Large intestine (tissue), 3 donors: Measurements from ENCODE around the gene ELAC1. TPM values are rescaled to one million over a fixed set of nuclear protein-coding genes. Genes with fewer than 3 reads are reported as not detected.
"Not testable (repeated sequence)": the region's sequence is repeated elsewhere in the genome, so short reads cannot be mapped to it uniquely, and the experiment has no call there.

Experiments
- DNase-seq, 2 donors: peaks; one replicate each; pipeline versions ENCODE4 v3.0.0 to v3.0.0-alpha.2; 2013
- H3K27ac ChIP-seq: one replicate; pipeline ENCODE4 v1.5.1; 2013; ENCODE audit warnings: low read length
- H3K27me3 ChIP-seq: 2 replicates; pipeline ENCODE4 v1.6.1; 2013; ENCODE audit warnings: low read length; ENCODE audit not compliant: control insufficient read depth, insufficient read depth
- H3K36me3 ChIP-seq: 2 replicates; pipeline ENCODE4 v1.6.1; 2013; ENCODE audit warnings: low read length; ENCODE audit not compliant: control insufficient read depth, insufficient read depth
- H3K4me1 ChIP-seq: one replicate; pipeline ENCODE4 v1.6.1; 2013; ENCODE audit warnings: low read length; ENCODE audit not compliant: control insufficient read depth, insufficient read depth
- H3K4me3 ChIP-seq: one replicate; pipeline ENCODE4 v1.5.1; 2013; ENCODE audit warnings: low read length
- H3K9me3 ChIP-seq: one replicate; pipeline ENCODE4 v1.6.1; 2013; ENCODE audit warnings: mild to moderate bottlenecking, low read depth, low read length, moderate library complexity; ENCODE audit not compliant: control insufficient read depth
- WGBS: methylation state at CpG from one replicate; pipeline ENCODE4 v1.1.5; 2013; ENCODE audit warnings: low lambda C conversion rate; ENCODE audit not compliant: insufficient coverage; 5-methylcytosine and 5-hydroxymethylcytosine counted together
- polyA plus RNA-seq: library from polyadenylated mRNA; unstranded; fragments of 120-200 nt; gene quantifications from one replicate; pipeline ENCODE4 v1.2.1, GENCODE V29; 2013

ELAC1 gene
- polyA plus RNA-seq, 1 donor, result 11.8 TPM

DNA sequence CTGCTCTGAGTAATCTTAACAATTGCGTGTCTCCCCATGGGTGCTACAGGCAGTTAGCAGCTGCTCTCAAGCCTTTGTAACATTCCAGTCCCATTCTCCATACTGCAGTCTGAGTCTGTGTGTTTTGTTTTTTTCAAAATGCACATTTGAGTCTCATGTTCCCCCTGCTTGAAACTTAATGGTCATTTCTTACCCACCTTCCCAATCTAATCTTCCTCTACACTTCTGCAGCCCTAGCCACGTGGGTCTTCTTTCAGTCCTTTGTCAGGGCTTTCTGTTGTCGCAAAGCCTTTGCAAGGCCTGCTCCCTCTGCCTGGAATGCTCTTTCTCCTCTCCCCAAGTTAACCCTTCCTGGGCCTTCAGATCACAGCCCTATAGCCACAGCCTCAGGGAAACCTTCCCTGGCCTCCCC, 24.5 kb downstream of the ELAC1 start:
- Histone ChIP-seq H3K9me3 (no peaks in the 10 kb centered on the region), H3K27me3 (no peaks in the 10 kb centered on the region), H3K36me3 (peaks cover 3% of the 10 kb centered on the region), H3K27ac (no peak overlapping the region), H3K4me1 (no peaks in the 10 kb centered on the region), H3K4me3 (no peak overlapping the region)
- DNase-seq, result no peak
- WGBS, result 42% methylated on average over 2 of the region's 3 CpGs

DNA sequence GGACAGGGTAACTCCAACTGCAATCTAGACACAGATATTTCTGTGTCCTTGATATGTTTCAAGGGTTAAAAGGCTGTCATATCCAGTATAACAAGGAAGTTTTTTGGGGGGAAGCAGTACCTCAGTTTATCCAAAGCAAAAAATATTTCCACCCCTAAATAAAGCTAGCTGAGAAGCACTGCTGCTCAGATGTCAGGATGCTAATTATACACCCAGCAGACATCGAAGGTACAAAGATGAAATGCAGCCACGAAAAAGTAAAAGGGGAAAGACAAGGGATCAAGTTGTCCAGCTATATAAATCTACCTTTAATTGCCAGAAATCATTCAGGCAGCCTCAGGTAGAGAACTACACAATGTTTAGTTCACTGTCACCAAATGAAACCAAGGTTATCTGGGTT, 26.2 kb downstream of the ELAC1 start:
- Histone ChIP-seq H3K27ac (no peak overlapping the region), H3K9me3 (no peaks in the 10 kb centered on the region), H3K27me3 (no peaks in the 10 kb centered on the region), H3K36me3 (no peaks in the 10 kb centered on the region), H3K4me3 (no peak overlapping the region), H3K4me1 (no peaks in the 10 kb centered on the region)
- no CpG with 5 or more reads among the region's 2 CpGs for WGBS
- DNase-seq, result no peak

DNA sequence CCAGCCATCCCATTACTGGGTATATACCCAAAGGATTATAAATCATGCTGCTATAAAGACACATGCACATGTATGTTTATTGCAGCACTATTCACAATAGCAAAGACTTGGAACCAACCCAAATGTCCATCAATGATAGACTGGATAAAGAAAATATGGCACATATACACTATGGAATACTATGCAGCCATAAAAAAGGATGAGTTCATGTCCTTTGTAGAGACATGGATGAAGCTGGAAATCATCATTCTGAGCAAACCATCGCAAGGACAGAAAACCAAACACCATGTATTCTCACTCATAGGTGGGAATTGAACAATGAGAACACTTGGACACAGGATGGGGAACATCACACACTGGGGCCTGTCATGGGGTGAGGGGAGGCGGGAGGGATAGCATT, 35.3 kb downstream of the ELAC1 start:
- not testable (repeated sequence) for H3K4me3 ChIP-seq, H3K4me1 ChIP-seq, H3K27me3 ChIP-seq, H3K27ac ChIP-seq, DNase-seq, H3K36me3 ChIP-seq, H3K9me3 ChIP-seq
- WGBS, result no CpG with 5 or more reads among the region's 2 CpGs

DNA sequence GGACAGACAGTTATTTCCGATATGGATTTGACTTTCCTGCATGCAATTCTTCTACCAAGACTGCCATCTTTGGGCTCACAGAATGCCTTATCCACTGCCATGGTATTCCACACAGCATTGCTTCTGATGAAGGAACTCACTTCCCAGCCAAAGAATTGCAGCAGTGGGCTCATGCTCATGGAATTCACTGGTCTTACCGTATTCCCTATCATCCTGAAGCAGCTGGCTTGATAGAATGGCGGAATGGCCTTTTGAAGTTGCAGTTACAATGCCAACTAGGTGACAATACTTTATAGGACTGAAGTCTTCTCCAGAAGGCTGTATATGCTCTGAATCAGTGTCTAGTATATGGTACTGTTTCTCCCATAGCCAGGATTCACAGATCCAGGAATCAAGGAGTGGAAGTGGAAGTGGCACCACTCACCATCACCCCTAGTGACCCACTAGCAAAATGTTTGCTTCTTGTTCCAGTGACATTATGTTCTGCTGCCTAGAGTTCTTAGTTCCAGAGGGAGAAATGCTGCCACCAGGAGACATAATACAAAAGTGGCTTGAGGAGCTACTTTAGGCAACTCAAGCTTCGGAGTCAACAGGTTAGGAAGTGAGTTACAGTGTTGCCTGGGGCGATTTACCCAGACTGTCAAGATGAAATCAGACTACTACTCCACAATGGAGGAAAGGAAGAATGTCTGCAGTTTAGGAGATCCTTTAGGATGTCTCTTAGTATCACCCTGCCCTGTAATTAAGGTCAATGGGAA, 38.4 kb downstream of the ELAC1 start:
- Histone ChIP-seq H3K4me1 (peaks cover 6% of the 10 kb centered on the region), H3K27me3 (no peaks in the 10 kb centered on the region), H3K4me3 (no peak overlapping the region), H3K27ac (peak overlapping the region; percentile 25), H3K36me3 (no peaks in the 10 kb centered on the region), H3K9me3 (no peaks in the 10 kb centered on the region)
- no CpG with 5 or more reads among the region's 5 CpGs for WGBS
- no peak for DNase-seq

DNA sequence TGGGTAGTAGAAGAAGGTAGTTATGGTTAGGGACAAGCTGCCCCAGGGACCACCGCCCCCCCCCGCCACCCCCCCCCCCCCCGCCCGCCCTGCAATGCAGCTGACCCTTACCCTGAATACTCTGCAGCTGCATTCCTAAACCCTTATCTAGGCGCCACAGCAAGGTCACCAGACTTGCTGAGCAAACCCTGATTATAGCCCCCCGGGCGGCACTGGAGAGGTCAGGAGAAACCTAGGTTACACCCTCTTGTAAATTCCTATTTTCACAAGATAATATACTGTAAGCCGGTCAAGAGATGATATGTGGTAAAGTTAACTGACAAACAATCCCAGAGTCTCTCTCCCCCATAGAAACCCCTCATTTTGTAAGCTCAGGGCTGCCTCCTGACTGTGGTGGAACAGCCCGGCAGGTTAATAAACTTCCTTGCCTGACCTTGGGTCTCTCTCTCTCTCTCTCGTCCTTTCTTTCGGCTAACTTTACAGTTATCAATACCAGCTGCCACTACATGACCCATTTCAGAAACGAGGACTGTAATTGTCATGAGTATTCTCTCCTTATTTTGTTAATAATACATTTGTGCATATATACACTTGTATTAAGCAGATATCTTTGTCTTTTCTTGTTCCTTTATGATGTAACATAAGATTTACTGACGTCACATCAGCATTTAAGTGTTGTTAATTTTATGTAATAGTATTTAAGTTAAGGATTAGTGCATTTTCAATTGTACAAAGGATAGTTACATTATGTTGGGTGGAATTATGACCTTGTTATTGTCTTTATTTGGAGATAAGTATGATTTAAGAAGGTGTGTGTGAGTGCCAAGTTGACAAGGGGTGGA, 39.3 kb downstream of the ELAC1 start:
- 33% methylated on average over 1 of the region's 13 CpGs for WGBS
- H3K9me3 ChIP-seq, result no peaks in the 10 kb centered on the region
- no peak overlapping the region for H3K4me3 ChIP-seq
- peaks cover 6% of the 10 kb centered on the region for H3K4me1 ChIP-seq
- DNase-seq, result peak; percentile 40 to 49
- no peaks in the 10 kb centered on the region for H3K36me3 ChIP-seq
- no peak overlapping the region for H3K27ac ChIP-seq
- no peaks in the 10 kb centered on the region for H3K27me3 ChIP-seq

DNA sequence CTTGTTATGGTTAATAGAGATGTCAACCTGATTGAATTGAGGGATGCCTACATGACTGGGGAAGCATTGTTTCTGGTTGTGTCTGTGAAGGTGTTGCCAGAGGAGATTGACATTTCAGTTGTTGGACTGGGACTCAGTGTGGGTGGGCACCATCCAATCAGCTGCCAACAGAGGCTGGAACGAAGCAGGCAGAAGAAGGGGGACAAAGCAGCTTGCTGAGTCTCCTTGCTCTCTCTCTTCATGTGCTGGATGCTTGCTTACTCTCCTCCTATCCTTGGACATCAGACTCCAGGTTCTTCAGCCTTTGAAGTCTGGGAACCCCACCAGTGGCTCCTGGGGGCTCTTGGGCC, 39.9 kb downstream of the ELAC1 start:
- DNase-seq, result no peak
- Histone ChIP-seq H3K27ac (peak overlapping the region; percentile 8), H3K4me3 (no peak overlapping the region), H3K27me3 (no peaks in the 10 kb centered on the region), H3K9me3 (no peaks in the 10 kb centered on the region), H3K4me1 (peaks cover 6% of the 10 kb centered on the region), H3K36me3 (no peaks in the 10 kb centered on the region)
- WGBS, result no CpG with 5 or more reads among the region's 1 CpG

DNA sequence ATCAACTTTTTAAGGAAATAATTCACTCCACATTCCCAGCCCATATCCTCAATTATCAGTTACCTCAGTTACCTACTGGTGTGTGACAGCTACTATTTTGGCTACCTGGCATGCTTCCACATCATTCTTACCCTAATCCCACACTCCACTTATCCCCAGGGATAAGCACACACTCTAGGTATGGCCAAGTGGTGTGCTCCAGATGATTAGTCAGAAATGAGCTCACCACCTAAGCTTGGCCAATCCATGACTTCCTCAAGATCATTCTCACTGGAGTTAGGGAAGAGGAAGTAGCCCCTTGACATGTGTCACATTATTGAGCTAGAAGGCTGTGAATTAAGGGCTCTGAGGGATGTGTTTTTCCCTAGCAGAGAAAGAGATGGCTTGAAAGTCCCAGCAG, 41.2 kb downstream of the ELAC1 start:
- H3K4me3 ChIP-seq, result no peak overlapping the region
- H3K4me1 ChIP-seq, result peaks cover 6% of the 10 kb centered on the region
- DNase-seq, result no peak
- H3K27ac ChIP-seq, result no peak overlapping the region
- no peaks in the 10 kb centered on the region for H3K9me3 ChIP-seq
- H3K36me3 ChIP-seq, result no peaks in the 10 kb centered on the region
- no peaks in the 10 kb centered on the region for H3K27me3 ChIP-seq

DNA sequence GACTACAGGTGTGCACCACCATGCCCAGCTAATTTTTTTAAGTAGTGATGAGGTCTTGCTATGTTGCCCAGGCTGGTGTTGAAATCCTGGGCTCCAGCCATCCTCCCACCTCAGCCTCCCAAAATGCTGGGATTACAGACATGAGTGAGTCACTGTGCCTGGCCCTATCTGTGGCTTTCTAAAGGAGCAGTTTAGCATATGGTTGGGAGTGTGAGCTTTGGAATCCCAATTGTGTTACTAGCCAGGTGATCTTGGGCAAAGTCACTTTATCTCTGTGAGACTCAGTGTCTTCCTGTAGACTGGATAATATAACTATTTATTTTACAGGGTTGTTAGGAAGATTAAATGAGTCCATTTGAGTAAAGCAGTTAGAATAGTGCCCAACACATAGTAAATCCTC, 42.4 kb downstream of the ELAC1 start:
- peak in 1 of 2 donors; percentile 27 for DNase-seq
- H3K36me3 ChIP-seq, result no peaks in the 10 kb centered on the region
- no peak overlapping the region for H3K27ac ChIP-seq

DNA sequence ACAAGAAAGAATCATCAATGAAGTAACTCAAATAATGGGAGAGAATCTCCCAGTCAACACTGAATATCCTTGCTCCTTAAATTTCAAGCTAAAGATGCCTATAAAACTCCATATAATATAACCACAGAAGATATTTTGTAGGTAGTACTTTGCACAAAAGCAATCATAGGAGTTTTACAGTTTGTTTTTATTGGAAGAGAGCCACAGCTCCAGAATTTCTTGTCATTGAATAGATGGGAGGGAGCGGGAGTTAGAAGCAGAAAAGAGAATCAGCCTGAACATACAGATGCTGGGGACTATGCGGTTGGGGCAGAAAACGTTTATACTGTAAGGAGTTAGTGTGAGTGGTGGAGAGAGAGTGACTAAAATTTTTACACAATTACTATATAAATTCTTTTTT, 43.9 kb downstream of the ELAC1 start:
- H3K4me3 ChIP-seq, result no peak overlapping the region
- no peaks in the 10 kb centered on the region for H3K27me3 ChIP-seq
- no peaks in the 10 kb centered on the region for H3K9me3 ChIP-seq
- no peak for DNase-seq
- H3K27ac ChIP-seq, result no peak overlapping the region
- peaks cover 6% of the 10 kb centered on the region for H3K4me1 ChIP-seq
- H3K36me3 ChIP-seq, result no peaks in the 10 kb centered on the region
- 89% methylated on average over 3 of the region's 3 CpGs for WGBS

More for the DNA sequence above, 42.4 kb downstream of the ELAC1 start:
- Histone ChIP-seq H3K27me3 (no peaks in the 10 kb centered on the region), H3K9me3 (no peaks in the 10 kb centered on the region), H3K4me1 (peaks cover 6% of the 10 kb centered on the region), H3K4me3 (no peak overlapping the region)

DNA sequence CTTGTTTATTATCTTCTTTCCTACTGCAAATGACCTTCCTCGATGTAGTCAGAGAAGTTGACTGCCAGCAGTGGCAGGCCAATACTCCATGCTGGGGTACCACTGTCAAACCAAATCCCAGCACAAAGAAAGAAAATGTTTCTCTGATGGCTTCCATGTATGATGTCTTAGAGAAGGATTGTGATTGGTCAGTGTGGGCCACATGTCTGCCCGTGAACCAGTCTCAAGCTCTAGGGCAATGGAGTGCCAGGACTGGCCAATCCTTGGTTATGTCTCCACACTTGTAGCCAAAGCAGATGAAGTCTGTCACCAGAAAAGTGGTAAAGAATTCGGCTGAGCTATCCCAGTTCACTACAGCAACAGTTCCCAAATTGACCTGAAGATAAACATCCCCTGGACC, 44.6 kb downstream of the ELAC1 start:
- no CpG with 5 or more reads among the region's 3 CpGs for WGBS
- peaks cover 6% of the 10 kb centered on the region for H3K4me1 ChIP-seq

DNA sequence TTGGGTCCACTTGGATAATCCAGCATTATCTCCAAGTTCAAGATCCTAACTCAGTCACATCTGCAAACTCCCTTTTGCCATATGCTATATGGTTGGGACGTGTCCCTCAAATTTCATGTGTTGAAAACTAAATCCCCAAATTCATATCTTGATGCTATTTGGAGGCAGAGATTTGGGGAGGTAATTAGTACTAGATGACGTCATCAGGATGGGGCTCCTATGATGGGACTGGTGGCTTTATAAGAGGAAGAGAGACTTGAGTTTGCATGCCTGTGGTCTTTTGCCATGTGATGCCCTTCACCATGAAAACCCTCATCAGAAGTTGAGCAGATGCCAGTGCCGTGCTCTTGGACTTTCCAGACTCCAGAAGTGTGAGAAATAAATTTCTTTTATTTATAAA, 45.4 kb downstream of the ELAC1 start:
- H3K27me3 ChIP-seq, result no peaks in the 10 kb centered on the region
- no peaks in the 10 kb centered on the region for H3K9me3 ChIP-seq
- no peaks in the 10 kb centered on the region for H3K4me1 ChIP-seq
- H3K27ac ChIP-seq, result no peak overlapping the region
- H3K4me3 ChIP-seq, result no peak overlapping the region
- no peak for DNase-seq
- H3K36me3 ChIP-seq, result no peaks in the 10 kb centered on the region
- WGBS, result 100% methylated on average over 1 of the region's 3 CpGs

More for the DNA sequence above, 44.6 kb downstream of the ELAC1 start:
- no peaks in the 10 kb centered on the region for H3K27me3 ChIP-seq
- DNase-seq, result no peak
- no peaks in the 10 kb centered on the region for H3K36me3 ChIP-seq
- no peak overlapping the region for H3K4me3 ChIP-seq
- no peaks in the 10 kb centered on the region for H3K9me3 ChIP-seq
- H3K27ac ChIP-seq, result no peak overlapping the region
